ENCODE measurements around the gene CBX1. TPM values are rescaled to one million over a fixed set of nuclear protein-coding genes. Genes with fewer than 3 reads are reported as not detected.
"Not testable (repeated sequence)": the region's sequence is repeated elsewhere in the genome, so short reads cannot be mapped to it uniquely, and the experiment has no call there.

The CBX1 gene
- total and polyA plus RNA-seq, 4 donors: 33.3 to 81.1 (median 49.0) TPM

DNA sequence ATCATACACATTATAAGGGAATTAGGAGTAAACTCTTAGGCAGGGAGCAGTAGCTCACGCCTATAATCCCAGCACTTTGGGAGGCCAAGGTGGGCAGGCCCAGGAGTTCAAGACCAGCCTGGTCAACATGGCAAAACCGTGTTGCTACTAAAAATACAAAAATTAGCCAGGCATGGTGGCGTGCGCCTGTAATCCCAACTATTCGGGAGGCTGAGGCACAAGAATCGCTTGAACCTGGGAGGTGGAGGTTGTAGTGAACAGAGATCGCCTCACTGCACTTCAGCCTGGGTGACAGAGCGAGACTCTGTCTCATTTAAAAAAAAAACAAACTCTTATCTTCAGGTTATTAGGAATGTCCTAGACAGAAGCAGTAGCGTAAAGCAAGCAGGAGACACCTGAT lies 28.5 kb downstream of the CBX1 start:
- ATAC-seq (ENCODE audit: low FRiP score); H3K27me3 ChIP-seq (ENCODE audit: control insufficient read depth in 1 of 2, insufficient read depth in 2 of 2, low read length in 1 of 2); H3K4me1 ChIP-seq (ENCODE audit: control insufficient read depth in 1 of 2, insufficient read depth in 2 of 2, low read length in 2 of 2); H3K36me3 ChIP-seq (ENCODE audit: control insufficient read depth in 1 of 2, insufficient read depth in 2 of 2, low read length in 1 of 2); H3K9me3 ChIP-seq (ENCODE audit: control insufficient read depth, low read length); H3K4me3 ChIP-seq (ENCODE audit: low read length in 2 of 2); DNase-seq; H3K27ac ChIP-seq (ENCODE audit: low read depth in 1 of 2, low read length in 2 of 2); intact Hi-C loops (cut with DNase I): not testable (repeated sequence)
- WGBS, 2 donors: 88 to 90% methylated on average over 9 of the region's 9 CpGs

DNA sequence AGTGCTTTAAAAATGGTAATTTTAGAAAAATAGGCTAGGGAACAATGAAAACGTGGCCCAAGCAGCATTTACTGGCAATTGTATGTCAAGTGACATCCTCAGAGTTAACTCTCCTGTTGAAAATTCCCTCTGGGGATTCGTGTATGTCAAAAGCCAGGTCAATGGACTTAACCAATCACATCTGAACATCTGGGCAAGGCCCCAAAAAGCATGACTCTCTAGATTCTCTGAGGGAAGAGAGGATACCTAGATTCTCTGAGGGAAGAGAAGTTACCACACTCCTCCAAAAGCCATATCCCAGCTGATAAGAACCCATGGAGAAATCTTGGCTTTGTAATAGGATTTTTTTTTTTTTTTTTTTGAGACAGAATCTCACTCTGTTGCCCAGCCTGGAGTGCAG lies 29.6 kb downstream of the CBX1 start:
- 66 to 67% methylated on average over 2 of the region's 2 CpGs for WGBS, 2 donors
- Histone ChIP-seq H3K4me1 (ENCODE audit: control insufficient read depth in 1 of 2, insufficient read depth in 2 of 2, low read length in 2 of 2) (no peaks in the 10 kb centered on the region), H3K27me3 (ENCODE audit: control insufficient read depth in 1 of 2, insufficient read depth in 2 of 2, low read length in 1 of 2) (no peaks in the 10 kb centered on the region), H3K36me3 (ENCODE audit: control insufficient read depth in 1 of 2, insufficient read depth in 2 of 2, low read length in 1 of 2) (peaks cover 1 to 5% of the 10 kb centered on the region in 2 donors), H3K9me3 (ENCODE audit: control insufficient read depth, low read length) (no peaks in the 10 kb centered on the region), H3K4me3 (ENCODE audit: low read length in 2 of 2) (no peak overlapping the region), H3K27ac (ENCODE audit: low read depth in 1 of 2, low read length in 2 of 2) (no peak overlapping the region)
- DNase-seq: no peak
- no peak for ATAC-seq (ENCODE audit: low FRiP score)
- intact Hi-C loops (cut with DNase I): no loop called here

DNA sequence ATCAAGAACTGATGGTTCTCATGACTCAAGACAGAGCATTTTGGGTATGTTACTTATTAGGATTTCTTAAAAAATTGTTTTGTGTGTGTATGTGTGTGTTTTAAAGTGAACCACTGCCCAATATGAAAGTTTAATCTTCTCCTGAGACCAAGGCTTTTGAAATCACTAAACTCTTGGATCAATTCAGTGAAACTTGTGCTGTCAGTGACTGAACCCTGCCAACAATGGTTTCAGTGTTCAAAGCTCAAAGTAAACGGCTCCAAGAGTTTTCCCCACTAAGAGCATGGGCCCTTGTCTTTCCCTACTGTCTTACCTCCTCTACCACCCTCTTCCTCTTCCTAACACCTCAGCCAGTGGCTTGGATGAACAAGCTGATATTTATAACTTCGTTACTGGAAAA lies 31.1 kb downstream of the CBX1 start:
- 41 to 66% methylated on average over 2 of the region's 2 CpGs for WGBS, 2 donors

DNA sequence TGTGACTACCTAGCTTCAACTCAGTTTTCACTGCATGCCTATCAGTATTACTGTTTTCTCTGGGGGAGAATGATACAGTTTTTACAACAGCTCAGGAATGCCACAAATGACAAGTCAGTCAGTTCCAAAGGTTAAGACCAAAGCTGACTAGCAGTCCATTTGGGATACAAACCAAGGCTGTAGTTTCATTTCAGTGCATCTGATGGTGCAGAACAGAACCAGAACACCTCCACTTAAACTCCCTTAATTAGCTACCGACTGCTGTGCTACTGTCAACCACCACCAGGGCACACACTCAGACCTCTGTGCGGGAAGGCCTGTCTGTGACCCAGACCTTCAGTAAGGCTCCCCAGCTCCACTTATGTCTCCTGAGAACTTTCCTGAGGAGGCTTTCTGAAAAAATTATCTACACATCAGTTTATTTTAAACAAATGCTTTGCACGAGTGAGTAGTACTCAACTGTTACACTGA lies 32.8 kb downstream of the CBX1 start:
- WGBS, 2 donors: 54 to 70% methylated on average over 3 of the region's 3 CpGs
- Histone ChIP-seq H3K36me3 (ENCODE audit: control insufficient read depth in 1 of 2, insufficient read depth in 2 of 2, low read length in 1 of 2) (no peaks in the 10 kb centered on the region), H3K4me1 (ENCODE audit: control insufficient read depth in 1 of 2, insufficient read depth in 2 of 2, low read length in 2 of 2) (no peaks in the 10 kb centered on the region), H3K9me3 (ENCODE audit: control insufficient read depth, low read length) (no peaks in the 10 kb centered on the region), H3K27me3 (ENCODE audit: control insufficient read depth in 1 of 2, insufficient read depth in 2 of 2, low read length in 1 of 2) (no peaks in the 10 kb centered on the region), H3K4me3 (ENCODE audit: low read length in 2 of 2) (no peak overlapping the region), H3K27ac (ENCODE audit: low read depth in 1 of 2, low read length in 2 of 2) (no peak overlapping the region)
- ATAC-seq (ENCODE audit: low FRiP score) (no peak), DNase-seq (no peak)
- intact Hi-C loops (cut with DNase I): no loop called here

More for the DNA sequence above, 31.1 kb downstream of the CBX1 start:
- Histone ChIP-seq H3K27me3 (ENCODE audit: control insufficient read depth in 1 of 2, insufficient read depth in 2 of 2, low read length in 1 of 2) (no peaks in the 10 kb centered on the region), H3K4me3 (ENCODE audit: low read length in 2 of 2) (no peak overlapping the region), H3K9me3 (ENCODE audit: control insufficient read depth, low read length) (no peaks in the 10 kb centered on the region), H3K4me1 (ENCODE audit: control insufficient read depth in 1 of 2, insufficient read depth in 2 of 2, low read length in 2 of 2) (no peaks in the 10 kb centered on the region), H3K27ac (ENCODE audit: low read depth in 1 of 2, low read length in 2 of 2) (no peak overlapping the region), H3K36me3 (ENCODE audit: control insufficient read depth in 1 of 2, insufficient read depth in 2 of 2, low read length in 1 of 2) (peaks cover 0 to 4% of the 10 kb centered on the region in 2 donors)
- intact Hi-C loops (cut with DNase I): no loop called here
- no peak for DNase-seq
- ATAC-seq (ENCODE audit: low FRiP score): peak; percentile 30

DNA sequence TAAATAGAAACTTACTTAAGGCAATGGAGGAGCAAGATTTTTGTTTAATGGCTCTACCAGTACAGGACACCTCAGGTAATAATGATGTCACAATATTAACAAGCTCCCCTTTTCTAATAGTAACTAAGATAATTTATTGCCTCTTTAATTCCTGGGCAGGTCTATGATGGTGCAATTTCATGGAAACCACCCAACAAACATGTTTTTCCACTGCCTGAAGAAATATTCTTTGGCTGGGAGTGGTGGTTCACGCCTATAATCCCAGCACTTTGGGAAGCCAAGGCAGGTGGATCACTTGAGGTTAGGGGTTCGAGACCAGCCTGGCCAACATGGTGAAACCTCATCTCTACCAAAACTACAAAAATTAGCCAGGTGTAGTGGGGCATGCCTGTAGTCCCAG lies 33.5 kb downstream of the CBX1 start:
- H3K4me3 ChIP-seq (ENCODE audit: low read length in 2 of 2); H3K4me1 ChIP-seq (ENCODE audit: control insufficient read depth in 1 of 2, insufficient read depth in 2 of 2, low read length in 2 of 2); H3K27ac ChIP-seq (ENCODE audit: low read depth in 1 of 2, low read length in 2 of 2); DNase-seq; intact Hi-C loops (cut with DNase I); H3K27me3 ChIP-seq (ENCODE audit: control insufficient read depth in 1 of 2, insufficient read depth in 2 of 2, low read length in 1 of 2); H3K36me3 ChIP-seq (ENCODE audit: control insufficient read depth in 1 of 2, insufficient read depth in 2 of 2, low read length in 1 of 2); H3K9me3 ChIP-seq (ENCODE audit: control insufficient read depth, low read length); ATAC-seq (ENCODE audit: low FRiP score): not testable (repeated sequence)
- WGBS, 2 donors: 54 to 61% methylated on average over 2 of the region's 2 CpGs

DNA sequence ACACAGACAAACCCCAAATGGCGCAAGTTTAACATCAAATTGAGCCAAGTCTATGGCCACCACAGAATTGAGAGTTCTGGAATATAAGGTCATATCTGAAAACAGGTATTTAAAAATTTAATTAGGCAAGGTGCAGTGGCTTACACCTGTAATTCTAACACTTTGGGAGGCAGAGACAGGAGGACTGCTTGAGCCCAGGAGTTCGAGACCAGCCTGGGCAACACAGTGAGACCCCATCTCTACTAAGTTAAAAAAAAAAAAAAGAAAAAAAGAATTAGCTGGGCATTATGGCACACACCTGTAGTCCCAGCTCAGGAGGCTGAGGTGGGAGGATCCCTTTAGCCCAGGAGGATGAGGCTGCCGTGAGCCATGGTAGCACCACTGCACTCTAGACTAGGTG lies 34.0 kb downstream of the CBX1 start:
- 92 to 98% methylated on average over 3 of the region's 3 CpGs for WGBS, 2 donors
- ATAC-seq (ENCODE audit: low FRiP score) (no peak), DNase-seq (no peak)
- H3K36me3 ChIP-seq (ENCODE audit: control insufficient read depth in 1 of 2, insufficient read depth in 2 of 2, low read length in 1 of 2): no peaks in the 10 kb centered on the region
- no peaks in the 10 kb centered on the region for H3K4me1 ChIP-seq (ENCODE audit: control insufficient read depth in 1 of 2, insufficient read depth in 2 of 2, low read length in 2 of 2)
- no peak overlapping the region for H3K27ac ChIP-seq (ENCODE audit: low read depth in 1 of 2, low read length in 2 of 2)
- no peaks in the 10 kb centered on the region for H3K9me3 ChIP-seq (ENCODE audit: control insufficient read depth, low read length)
- no peak overlapping the region for H3K4me3 ChIP-seq (ENCODE audit: low read length in 2 of 2)
- H3K27me3 ChIP-seq (ENCODE audit: control insufficient read depth in 1 of 2, insufficient read depth in 2 of 2, low read length in 1 of 2): no peaks in the 10 kb centered on the region
- intact Hi-C loops (cut with DNase I): no loop called here

DNA sequence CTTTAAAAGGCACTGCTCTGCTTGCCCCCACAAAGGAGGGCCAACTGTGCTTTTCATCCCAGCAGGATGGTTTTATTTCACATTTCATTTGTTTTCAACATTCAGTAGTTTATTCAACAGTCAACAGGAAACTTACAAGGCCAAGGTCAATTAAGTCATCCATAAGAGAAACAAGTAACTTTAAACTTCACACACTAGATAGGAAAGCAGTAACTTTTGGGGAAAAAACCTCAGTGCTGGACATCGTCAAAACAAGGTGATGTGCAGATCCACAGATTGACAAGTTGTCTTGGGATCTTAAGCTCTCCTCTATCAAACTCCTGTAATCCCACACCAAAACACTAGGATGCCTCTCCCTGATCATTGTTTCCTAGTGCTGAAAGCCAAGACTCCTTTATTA lies 34.6 kb downstream of the CBX1 start:
- WGBS, 2 donors: 83 to 84% methylated on average over 1 of the region's 1 CpG
- DNase-seq (no peak), ATAC-seq (ENCODE audit: low FRiP score) (no peak)
- no peak overlapping the region for H3K27ac ChIP-seq (ENCODE audit: low read depth in 1 of 2, low read length in 2 of 2)
- intact Hi-C loops (cut with DNase I): no loop called here
- no peak overlapping the region for H3K4me3 ChIP-seq (ENCODE audit: low read length in 2 of 2)
- H3K36me3 ChIP-seq (ENCODE audit: control insufficient read depth in 1 of 2, insufficient read depth in 2 of 2, low read length in 1 of 2): peaks cover 0 to 3% of the 10 kb centered on the region in 2 donors
- H3K4me1 ChIP-seq (ENCODE audit: control insufficient read depth in 1 of 2, insufficient read depth in 2 of 2, low read length in 2 of 2): no peaks in the 10 kb centered on the region
- no peaks in the 10 kb centered on the region for H3K9me3 ChIP-seq (ENCODE audit: control insufficient read depth, low read length)
- H3K27me3 ChIP-seq (ENCODE audit: control insufficient read depth in 1 of 2, insufficient read depth in 2 of 2, low read length in 1 of 2): no peaks in the 10 kb centered on the region

DNA sequence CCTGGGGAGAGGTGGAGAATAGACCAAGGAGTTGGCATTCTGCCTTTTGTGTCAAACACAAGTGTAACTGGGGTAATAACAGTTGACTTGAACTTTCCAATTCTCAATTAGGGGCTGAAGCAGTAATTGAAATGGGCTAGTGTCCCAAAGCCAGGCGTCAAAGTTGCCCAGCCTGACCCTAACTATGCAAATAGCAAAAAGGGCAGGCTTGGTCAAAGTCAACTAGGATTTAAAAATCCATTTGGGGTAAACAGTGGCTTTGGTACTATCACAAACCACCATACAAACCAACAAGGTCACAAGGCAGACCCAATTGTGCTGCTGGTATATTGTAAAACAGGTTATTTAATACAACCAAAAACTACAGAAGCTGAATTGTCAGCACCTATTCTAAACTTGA lies 35.1 kb downstream of the CBX1 start:
- ATAC-seq (ENCODE audit: low FRiP score): no peak
- intact Hi-C loops (cut with DNase I): no loop called here
- WGBS, 2 donors: 86 to 95% methylated on average over 1 of the region's 1 CpG
- no peaks in the 10 kb centered on the region for H3K9me3 ChIP-seq (ENCODE audit: control insufficient read depth, low read length)
- no peak overlapping the region for H3K4me3 ChIP-seq (ENCODE audit: low read length in 2 of 2)
- no peak for DNase-seq
- no peaks in the 10 kb centered on the region for H3K4me1 ChIP-seq (ENCODE audit: control insufficient read depth in 1 of 2, insufficient read depth in 2 of 2, low read length in 2 of 2)
- no peaks in the 10 kb centered on the region for H3K27me3 ChIP-seq (ENCODE audit: control insufficient read depth in 1 of 2, insufficient read depth in 2 of 2, low read length in 1 of 2)
- H3K27ac ChIP-seq (ENCODE audit: low read depth in 1 of 2, low read length in 2 of 2): peak overlapping the region in 1 of 2 donors; percentile 38
- peaks cover 0 to 3% of the 10 kb centered on the region in 2 donors for H3K36me3 ChIP-seq (ENCODE audit: control insufficient read depth in 1 of 2, insufficient read depth in 2 of 2, low read length in 1 of 2)

DNA sequence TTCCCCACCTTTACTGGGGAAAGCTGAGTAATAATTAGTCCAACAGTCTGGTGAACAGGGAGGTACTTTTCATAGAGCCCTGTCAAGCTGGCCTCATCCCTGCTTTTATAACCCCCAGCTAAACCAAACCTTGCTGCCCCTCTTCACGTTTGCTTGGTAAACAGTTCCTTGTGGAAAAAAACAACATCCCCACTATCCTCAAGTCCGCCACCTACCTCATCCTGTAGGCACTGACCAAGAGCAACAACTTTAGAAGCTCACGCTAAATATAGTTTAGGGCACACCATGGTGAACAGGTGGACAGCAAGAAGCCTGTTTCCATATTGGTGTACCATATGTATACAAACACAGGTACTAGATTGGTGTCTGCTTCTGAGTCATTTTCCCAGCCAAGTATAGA lies 36.6 kb downstream of the CBX1 start:
- H3K36me3 ChIP-seq (ENCODE audit: control insufficient read depth in 1 of 2, insufficient read depth in 2 of 2, low read length in 1 of 2): peaks cover 0 to 4% of the 10 kb centered on the region in 2 donors
- no peak for ATAC-seq (ENCODE audit: low FRiP score)

More for the DNA sequence above, 36.6 kb downstream of the CBX1 start:
- WGBS, 2 donors: 73 to 78% methylated on average over 3 of the region's 3 CpGs
- no peaks in the 10 kb centered on the region for H3K27me3 ChIP-seq (ENCODE audit: control insufficient read depth in 1 of 2, insufficient read depth in 2 of 2, low read length in 1 of 2)
- no peaks in the 10 kb centered on the region for H3K4me1 ChIP-seq (ENCODE audit: control insufficient read depth in 1 of 2, insufficient read depth in 2 of 2, low read length in 2 of 2)
- no peak for DNase-seq
- no peaks in the 10 kb centered on the region for H3K9me3 ChIP-seq (ENCODE audit: control insufficient read depth, low read length)
- intact Hi-C loops (cut with DNase I): no loop called here
- H3K4me3 ChIP-seq (ENCODE audit: low read length in 2 of 2): no peak overlapping the region
- no peak overlapping the region for H3K27ac ChIP-seq (ENCODE audit: low read depth in 1 of 2, low read length in 2 of 2)

All from aorta (tissue), 5 donors.